Stomach smooth muscle (tissue), 2 donors: ENCODE results near the gene MYO1A.
A peak's percentile ranks its signal among the peaks of the same experiment; 100 is the strongest.

Experiments
- H3K27ac ChIP-seq: one replicate; pipeline ENCODE4 v1.7.0; 2013; ENCODE audit warnings: mild to moderate bottlenecking, low read length, inconsistent platforms
- H3K27me3 ChIP-seq, 2 donors: one replicate each; pipeline ENCODE4 v1.7.0; 2013; ENCODE audit warnings: low read length in 2 of 2; ENCODE audit not compliant: insufficient read depth in 2 of 2, control insufficient read depth in 1 of 2
- H3K36me3 ChIP-seq, 2 donors: one replicate each; pipeline ENCODE4 v1.7.0; 2013; ENCODE audit warnings: low read length in 2 of 2; ENCODE audit not compliant: control insufficient read depth in 2 of 2, insufficient read depth in 2 of 2
- H3K4me1 ChIP-seq: one replicate; pipeline ENCODE4 v1.7.0; 2013; ENCODE audit warnings: low read length; ENCODE audit not compliant: control insufficient read depth, insufficient read depth
- H3K4me3 ChIP-seq, 2 donors: one replicate each; pipeline ENCODE4 v1.7.0; 2013; ENCODE audit warnings: low read length in 2 of 2
- H3K9ac ChIP-seq, 2 donors: one replicate each; pipeline ENCODE4 v1.7.0; 2013; ENCODE audit warnings: low read length in 2 of 2, mild to moderate bottlenecking in 1 of 2
- H3K9me3 ChIP-seq, 2 donors: one replicate each; pipeline ENCODE4 v1.7.0; 2013; ENCODE audit warnings: low read length in 2 of 2; ENCODE audit not compliant: control insufficient read depth in 2 of 2
- donor health status: healthy.
- donor health status: Pancreatic carcinoma.

Gene MYO1A

GRCh38 chr12:57012600-57013465 lies 37.1 kb downstream of the MYO1A start:
- Histone ChIP-seq H3K4me3 (no peak overlapping the region), H3K9me3 (no peaks in the 10 kb centered on the region), H3K4me1 (peaks cover 10% of the 10 kb centered on the region), H3K36me3 (no peaks in the 10 kb centered on the region), H3K9ac (no peak overlapping the region), H3K27me3 (peaks cover 0 to 3% of the 10 kb centered on the region in 2 donors), H3K27ac (no peak overlapping the region)

- Histone ChIP-seq H3K27ac (no peak overlapping the region), H3K9ac (no peak overlapping the region), H3K9me3 (no peaks in the 10 kb centered on the region), H3K27me3 (peaks cover 0 to 3% of the 10 kb centered on the region in 2 donors), H3K4me1 (peaks cover 16% of the 10 kb centered on the region), H3K36me3 (no peaks in the 10 kb centered on the region), H3K4me3 (no peak overlapping the region)
Measured at GRCh38 chr12:57011438-57012424, 38.2 kb downstream of the MYO1A start.

GRCh38 chr12:57010627-57011247 lies 39.2 kb downstream of the MYO1A start:
- no peaks in the 10 kb centered on the region for H3K36me3 ChIP-seq
- no peaks in the 10 kb centered on the region for H3K9me3 ChIP-seq
- H3K27ac ChIP-seq: no peak overlapping the region
- H3K9ac ChIP-seq: no peak overlapping the region
- H3K27me3 ChIP-seq: no peaks in the 10 kb centered on the region
- peaks cover 20% of the 10 kb centered on the region for H3K4me1 ChIP-seq
- no peak overlapping the region for H3K4me3 ChIP-seq

- H3K27ac ChIP-seq: no peak overlapping the region
- peaks cover 21% of the 10 kb centered on the region for H3K4me1 ChIP-seq
- H3K9me3 ChIP-seq: no peaks in the 10 kb centered on the region
- H3K36me3 ChIP-seq: no peaks in the 10 kb centered on the region
- H3K4me3 ChIP-seq: no peak overlapping the region
- H3K27me3 ChIP-seq: no peaks in the 10 kb centered on the region
- H3K9ac ChIP-seq: no peak overlapping the region
Measured at GRCh38 chr12:57009949-57010626, 39.8 kb downstream of the MYO1A start.

GRCh38 chr12:57008178-57008577 lies 41.8 kb downstream of the MYO1A start:
- no peak overlapping the region for H3K9ac ChIP-seq
- H3K9me3 ChIP-seq: no peaks in the 10 kb centered on the region
- H3K27ac ChIP-seq: peak overlapping the region; percentile 58
- peaks cover 30% of the 10 kb centered on the region for H3K4me1 ChIP-seq
- no peaks in the 10 kb centered on the region for H3K27me3 ChIP-seq
- peaks cover 14% of the 10 kb centered on the region in 2 donors for H3K36me3 ChIP-seq
- no peak overlapping the region for H3K4me3 ChIP-seq

GRCh38 chr12:57006809-57007475 lies 43.0 kb downstream of the MYO1A start:
- peak overlapping the region; percentile 52 to 61 for H3K4me3 ChIP-seq
- peak overlapping the region in 1 of 2 donors; percentile 55 for H3K9ac ChIP-seq
- H3K9me3 ChIP-seq: no peaks in the 10 kb centered on the region
- peak overlapping the region; percentile 24 for H3K27ac ChIP-seq
- peaks cover 25 to 26% of the 10 kb centered on the region in 2 donors for H3K36me3 ChIP-seq
- H3K27me3 ChIP-seq: no peaks in the 10 kb centered on the region
- peaks cover 34% of the 10 kb centered on the region for H3K4me1 ChIP-seq

- H3K9ac ChIP-seq: peak within 1 kb of the TSS; percentile 76 to 83
- no peaks in the 10 kb centered on the region for H3K27me3 ChIP-seq
- peaks cover 42% of the 10 kb centered on the region for H3K4me1 ChIP-seq
- H3K4me3 ChIP-seq: peak within 1 kb of the TSS; percentile 71 to 83
- H3K27ac ChIP-seq: peak within 1 kb of the TSS; percentile 58
- H3K36me3 ChIP-seq: peaks cover 28 to 29% of the 10 kb centered on the region in 2 donors
- no peaks in the 10 kb centered on the region for H3K9me3 ChIP-seq
Measured at GRCh38 chr12:57005980-57006808, 43.7 kb downstream of the MYO1A start, which contains the start of gene ZBTB39. ZBTB39 (minus strand) TSS chr12:57006546; CDS start chr12:57004917, 1,629 bp downstream.

- peaks cover 37 to 40% of the 10 kb centered on the region in 2 donors for H3K36me3 ChIP-seq
- no peak overlapping the region for H3K27ac ChIP-seq
- H3K9ac ChIP-seq: no peak overlapping the region
- H3K9me3 ChIP-seq: no peaks in the 10 kb centered on the region
- H3K4me3 ChIP-seq: no peak overlapping the region
- peaks cover 46% of the 10 kb centered on the region for H3K4me1 ChIP-seq
- H3K27me3 ChIP-seq: no peaks in the 10 kb centered on the region
Measured at GRCh38 chr12:57004651-57005050, 45.3 kb downstream of the MYO1A start.

- Histone ChIP-seq H3K4me1 (peaks cover 39% of the 10 kb centered on the region), H3K4me3 (no peak overlapping the region), H3K27me3 (no peaks in the 10 kb centered on the region), H3K27ac (no peak overlapping the region), H3K36me3 (peaks cover 37 to 42% of the 10 kb centered on the region in 2 donors), H3K9ac (no peak overlapping the region), H3K9me3 (no peaks in the 10 kb centered on the region)
Measured at GRCh38 chr12:57003395-57003794, 46.5 kb downstream of the MYO1A start.
